GM23338 (cell line): ENCODE results near the gene ATP10B. TPM values are rescaled to one million over a fixed set of nuclear protein-coding genes. Genes with fewer than 3 reads are reported as not detected.

Experiments used
- ATAC-seq: fragments of 200-7000 bp; cut with Tn5 transposase; 3 replicates; pipeline ENCODE4 v1.9.1; 2020
- DNase-seq: peaks from one replicate; pipeline ENCODE4 v3.0.0-alpha.2; 2015; ENCODE audit warnings: low spot score
- H2AFZ ChIP-seq: fragments of 200-600 bp; sonication (generic); 2 replicates; pipeline ENCODE4 v1.8.0; 2016; ENCODE audit warnings: antibody characterized with exemption, mild to moderate bottlenecking, moderate library complexity
- H3F3A ChIP-seq: fragments of 200-600 bp; sonication (generic); replicated peaks from 2 replicates; pipeline ENCODE4 v1.8.0; 2017; ENCODE audit warnings: antibody characterized with exemption, mixed run types, low read depth
- H3K27ac ChIP-seq: fragments of 200-600 bp; sonication (generic); 2 replicates; pipeline ENCODE4 v1.6.1; 2016; ENCODE audit warnings: low read depth
- H3K27me3 ChIP-seq: fragments of 200-600 bp; sonication (generic); 2 replicates; pipeline ENCODE4 v1.8.0; 2016; ENCODE audit warnings: mild to moderate bottlenecking, mixed run types, moderate library complexity; ENCODE audit not compliant: insufficient read depth
- H3K36me3 ChIP-seq: fragments of 200-600 bp; sonication (generic); 2 replicates; pipeline ENCODE4 v1.8.0; 2016; ENCODE audit warnings: mild to moderate bottlenecking; ENCODE audit not compliant: insufficient read depth
- H3K4me1 ChIP-seq: fragments of 200-600 bp; sonication (generic); 2 replicates; pipeline ENCODE4 v1.8.0; 2016; ENCODE audit warnings: mild to moderate bottlenecking, moderate library complexity; ENCODE audit not compliant: insufficient read depth
- H3K4me2 ChIP-seq: fragments of 200-600 bp; sonication (generic); 2 replicates; pipeline ENCODE4 v1.7.1; 2017; ENCODE audit warnings: mixed run types
- H3K4me3 ChIP-seq: fragments of 200-600 bp; sonication (generic); 2 replicates; pipeline ENCODE4 v1.6.1; 2016; ENCODE audit warnings: mixed run types
- H3K79me2 ChIP-seq: fragments of 200-600 bp; sonication (generic); replicated peaks from 2 replicates; pipeline ENCODE4 v1.8.0; 2017; ENCODE audit warnings: mild to moderate bottlenecking; ENCODE audit not compliant: insufficient read depth
- H3K9me2 ChIP-seq: fragments of 200-600 bp; sonication (generic); 2 replicates; pipeline ENCODE4 v1.8.0; 2017; ENCODE audit not compliant: insufficient read depth
- H4K20me1 ChIP-seq: fragments of 200-600 bp; sonication (generic); replicated peaks from 2 replicates; pipeline ENCODE4 v1.8.0; 2017; ENCODE audit warnings: mild to moderate bottlenecking; ENCODE audit not compliant: insufficient read depth
- H3K27ac Mint-ChIP-seq: 2 replicates; pipeline ENCODE4 v1.8.0; 2020; ENCODE audit warnings: inconsistent platforms, mild to moderate bottlenecking, moderate library complexity, mixed read lengths
- H3K27me3 Mint-ChIP-seq: 3 replicates; pipeline ENCODE4 v1.8.0; 2022; ENCODE audit warnings: low read depth, mild to moderate bottlenecking, moderate library complexity, mixed read lengths, inconsistent platforms; ENCODE audit not compliant: insufficient read depth, poor library complexity
- H3K36me3 Mint-ChIP-seq: 3 replicates; pipeline ENCODE4 v1.8.0; 2021; ENCODE audit warnings: low read depth, mild to moderate bottlenecking, inconsistent platforms, moderate library complexity, mixed read lengths
- H3K4me1 Mint-ChIP-seq: 3 replicates; pipeline ENCODE4 v1.8.0; 2020; ENCODE audit warnings: mild to moderate bottlenecking, inconsistent platforms, mixed read lengths
- H3K4me3 Mint-ChIP-seq: 3 replicates; pipeline ENCODE4 v1.8.0; 2021; ENCODE audit warnings: moderate library complexity, mild to moderate bottlenecking, inconsistent platforms, mixed read lengths
- H3K9me3 Mint-ChIP-seq: 3 replicates; pipeline ENCODE4 v1.8.0; 2020; ENCODE audit warnings: moderate library complexity, mild to moderate bottlenecking, inconsistent platforms, mixed read lengths
- CREB1 ChIP-seq: fragments of 250-450 bp; sonication (Bioruptor Pico); IDR thresholded peaks from 2 replicates; pipeline ENCODE4 v1.5.0; 2020; ENCODE audit warnings: low read depth, mild to moderate bottlenecking, moderate library complexity
- ETS1 ChIP-seq: IDR thresholded peaks from 2 replicates; pipeline ENCODE4 v1.6.1; 2016; ENCODE audit warnings: antibody characterized with exemption
- EZH2 ChIP-seq: fragments of 200-600 bp; sonication (generic); IDR thresholded peaks from one replicate; pipeline ENCODE4 v1.8.0; 2017; ENCODE audit warnings: antibody characterized with exemption, mild to moderate bottlenecking, low read depth; ENCODE audit not compliant: unreplicated experiment
- EZH2phosphoT487 ChIP-seq: fragments of 200-600 bp; sonication (generic); IDR thresholded peaks from one replicate; pipeline ENCODE4 v1.8.1; 2018; ENCODE audit warnings: antibody characterized with exemption; ENCODE audit not compliant: unreplicated experiment
- JUNB ChIP-seq: IDR thresholded peaks from one replicate; pipeline ENCODE4 v1.6.1; 2016; ENCODE audit warnings: antibody characterized with exemption; ENCODE audit not compliant: unreplicated experiment
- NANOG ChIP-seq: IDR thresholded peaks from 2 replicates; pipeline ENCODE4 v1.6.1; 2016; ENCODE audit warnings: antibody characterized with exemption, borderline replicate concordance
- POLR2AphosphoS5 ChIP-seq: IDR thresholded peaks from 2 replicates; pipeline ENCODE4 v1.6.1; 2016; ENCODE audit warnings: antibody characterized with exemption, low read depth
- STAT1 ChIP-seq: IDR thresholded peaks from one replicate; pipeline ENCODE4 v1.6.1; 2016; ENCODE audit warnings: antibody characterized with exemption; ENCODE audit not compliant: unreplicated experiment
- ZNF114 ChIP-seq: fragments of 250-450 bp; sonication (Bioruptor Pico); IDR thresholded peaks from 2 replicates; pipeline ENCODE4 v1.5.0; 2020; ENCODE audit warnings: mild to moderate bottlenecking, moderate library complexity
- ZNF331 ChIP-seq: fragments of 250-450 bp; sonication (Bioruptor Pico); IDR thresholded peaks from 2 replicates; pipeline ENCODE4 v1.5.0; 2020; ENCODE audit warnings: low read depth, mild to moderate bottlenecking, moderate library complexity
- polyA plus RNA-seq: library from polyadenylated mRNA; unstranded; fragments of >200 nt; fragmentation: Nextera tagmentation; extraction: Ambion mirVana; gene quantifications from 2 replicates; pipeline ENCODE4 v1.2.1, GENCODE V29; 2016
- total RNA-seq: library from RNA; depleted of rRNA; stranded (reverse); fragments of >200 nt; shearing (Covaris generic); gene quantifications from 2 replicates; pipeline ENCODE4 v1.2.3, GENCODE V29; 2014
- TF ChIP-seq, protein P1 (sequence below), 2 experiments: fragments of 200-600 bp in 1 of 2; sonication (generic) in 1 of 2; conservative IDR thresholded peaks; 2 replicates each; pipeline versions ENCODE4 v1.5.1 to v1.6.1; 2016 to 2017; ENCODE audit warnings: antibody characterized with exemption in 2 of 2, low read depth in 2 of 2, mild to moderate bottlenecking in 2 of 2, moderate library complexity in 1 of 2
- TF ChIP-seq, protein P2 (sequence below): fragments of 250-450 bp; sonication (Bioruptor Pico); IDR thresholded peaks from 2 replicates; pipeline ENCODE4 v1.5.0; 2020; ENCODE audit warnings: mild to moderate bottlenecking, moderate library complexity

Gene ATP10B
- total and polyA plus RNA-seq, 2 experiments from 2014 or later, result 0.11 to 0.14 TPM

- H3K9me2 ChIP-seq, result no peaks in the 10 kb centered on the region
- H3K27me3 Mint-ChIP-seq, result peaks cover 2% of the 10 kb centered on the region
- H3K36me3 Mint-ChIP-seq, result no peaks in the 10 kb centered on the region
- H3K79me2 ChIP-seq, result no peaks in the 10 kb centered on the region
- no peaks in the 10 kb centered on the region for H3K4me1 Mint-ChIP-seq
- ATAC-seq (no peak), DNase-seq (no peak)
- H3F3A ChIP-seq, result no peaks in the 10 kb centered on the region
- H3K9me3 Mint-ChIP-seq, result no peaks in the 10 kb centered on the region
- H4K20me1 ChIP-seq, result no peaks in the 10 kb centered on the region
- TF ChIP-seq NANOG, result no peak
- TF ChIP-seq ZNF331, result no peak
- no peak for TF ChIP-seq POLR2AphosphoS5
- no peak for TF ChIP-seq STAT1
- no peak for TF ChIP-seq JUNB
- no peak for TF ChIP-seq ZNF114 (CRISPR knock-in tag)
- TF ChIP-seq ETS1, result no peak
- TF ChIP-seq, protein P1, sequence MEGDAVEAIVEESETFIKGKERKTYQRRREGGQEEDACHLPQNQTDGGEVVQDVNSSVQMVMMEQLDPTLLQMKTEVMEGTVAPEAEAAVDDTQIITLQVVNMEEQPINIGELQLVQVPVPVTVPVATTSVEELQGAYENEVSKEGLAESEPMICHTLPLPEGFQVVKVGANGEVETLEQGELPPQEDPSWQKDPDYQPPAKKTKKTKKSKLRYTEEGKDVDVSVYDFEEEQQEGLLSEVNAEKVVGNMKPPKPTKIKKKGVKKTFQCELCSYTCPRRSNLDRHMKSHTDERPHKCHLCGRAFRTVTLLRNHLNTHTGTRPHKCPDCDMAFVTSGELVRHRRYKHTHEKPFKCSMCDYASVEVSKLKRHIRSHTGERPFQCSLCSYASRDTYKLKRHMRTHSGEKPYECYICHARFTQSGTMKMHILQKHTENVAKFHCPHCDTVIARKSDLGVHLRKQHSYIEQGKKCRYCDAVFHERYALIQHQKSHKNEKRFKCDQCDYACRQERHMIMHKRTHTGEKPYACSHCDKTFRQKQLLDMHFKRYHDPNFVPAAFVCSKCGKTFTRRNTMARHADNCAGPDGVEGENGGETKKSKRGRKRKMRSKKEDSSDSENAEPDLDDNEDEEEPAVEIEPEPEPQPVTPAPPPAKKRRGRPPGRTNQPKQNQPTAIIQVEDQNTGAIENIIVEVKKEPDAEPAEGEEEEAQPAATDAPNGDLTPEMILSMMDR (conservative IDR thresholded peaks at IDR 0.05; ENCODE audit: low read depth in 2 of 2), result no peak
- TF ChIP-seq EZH2, result no peak
- TF ChIP-seq, protein P2, sequence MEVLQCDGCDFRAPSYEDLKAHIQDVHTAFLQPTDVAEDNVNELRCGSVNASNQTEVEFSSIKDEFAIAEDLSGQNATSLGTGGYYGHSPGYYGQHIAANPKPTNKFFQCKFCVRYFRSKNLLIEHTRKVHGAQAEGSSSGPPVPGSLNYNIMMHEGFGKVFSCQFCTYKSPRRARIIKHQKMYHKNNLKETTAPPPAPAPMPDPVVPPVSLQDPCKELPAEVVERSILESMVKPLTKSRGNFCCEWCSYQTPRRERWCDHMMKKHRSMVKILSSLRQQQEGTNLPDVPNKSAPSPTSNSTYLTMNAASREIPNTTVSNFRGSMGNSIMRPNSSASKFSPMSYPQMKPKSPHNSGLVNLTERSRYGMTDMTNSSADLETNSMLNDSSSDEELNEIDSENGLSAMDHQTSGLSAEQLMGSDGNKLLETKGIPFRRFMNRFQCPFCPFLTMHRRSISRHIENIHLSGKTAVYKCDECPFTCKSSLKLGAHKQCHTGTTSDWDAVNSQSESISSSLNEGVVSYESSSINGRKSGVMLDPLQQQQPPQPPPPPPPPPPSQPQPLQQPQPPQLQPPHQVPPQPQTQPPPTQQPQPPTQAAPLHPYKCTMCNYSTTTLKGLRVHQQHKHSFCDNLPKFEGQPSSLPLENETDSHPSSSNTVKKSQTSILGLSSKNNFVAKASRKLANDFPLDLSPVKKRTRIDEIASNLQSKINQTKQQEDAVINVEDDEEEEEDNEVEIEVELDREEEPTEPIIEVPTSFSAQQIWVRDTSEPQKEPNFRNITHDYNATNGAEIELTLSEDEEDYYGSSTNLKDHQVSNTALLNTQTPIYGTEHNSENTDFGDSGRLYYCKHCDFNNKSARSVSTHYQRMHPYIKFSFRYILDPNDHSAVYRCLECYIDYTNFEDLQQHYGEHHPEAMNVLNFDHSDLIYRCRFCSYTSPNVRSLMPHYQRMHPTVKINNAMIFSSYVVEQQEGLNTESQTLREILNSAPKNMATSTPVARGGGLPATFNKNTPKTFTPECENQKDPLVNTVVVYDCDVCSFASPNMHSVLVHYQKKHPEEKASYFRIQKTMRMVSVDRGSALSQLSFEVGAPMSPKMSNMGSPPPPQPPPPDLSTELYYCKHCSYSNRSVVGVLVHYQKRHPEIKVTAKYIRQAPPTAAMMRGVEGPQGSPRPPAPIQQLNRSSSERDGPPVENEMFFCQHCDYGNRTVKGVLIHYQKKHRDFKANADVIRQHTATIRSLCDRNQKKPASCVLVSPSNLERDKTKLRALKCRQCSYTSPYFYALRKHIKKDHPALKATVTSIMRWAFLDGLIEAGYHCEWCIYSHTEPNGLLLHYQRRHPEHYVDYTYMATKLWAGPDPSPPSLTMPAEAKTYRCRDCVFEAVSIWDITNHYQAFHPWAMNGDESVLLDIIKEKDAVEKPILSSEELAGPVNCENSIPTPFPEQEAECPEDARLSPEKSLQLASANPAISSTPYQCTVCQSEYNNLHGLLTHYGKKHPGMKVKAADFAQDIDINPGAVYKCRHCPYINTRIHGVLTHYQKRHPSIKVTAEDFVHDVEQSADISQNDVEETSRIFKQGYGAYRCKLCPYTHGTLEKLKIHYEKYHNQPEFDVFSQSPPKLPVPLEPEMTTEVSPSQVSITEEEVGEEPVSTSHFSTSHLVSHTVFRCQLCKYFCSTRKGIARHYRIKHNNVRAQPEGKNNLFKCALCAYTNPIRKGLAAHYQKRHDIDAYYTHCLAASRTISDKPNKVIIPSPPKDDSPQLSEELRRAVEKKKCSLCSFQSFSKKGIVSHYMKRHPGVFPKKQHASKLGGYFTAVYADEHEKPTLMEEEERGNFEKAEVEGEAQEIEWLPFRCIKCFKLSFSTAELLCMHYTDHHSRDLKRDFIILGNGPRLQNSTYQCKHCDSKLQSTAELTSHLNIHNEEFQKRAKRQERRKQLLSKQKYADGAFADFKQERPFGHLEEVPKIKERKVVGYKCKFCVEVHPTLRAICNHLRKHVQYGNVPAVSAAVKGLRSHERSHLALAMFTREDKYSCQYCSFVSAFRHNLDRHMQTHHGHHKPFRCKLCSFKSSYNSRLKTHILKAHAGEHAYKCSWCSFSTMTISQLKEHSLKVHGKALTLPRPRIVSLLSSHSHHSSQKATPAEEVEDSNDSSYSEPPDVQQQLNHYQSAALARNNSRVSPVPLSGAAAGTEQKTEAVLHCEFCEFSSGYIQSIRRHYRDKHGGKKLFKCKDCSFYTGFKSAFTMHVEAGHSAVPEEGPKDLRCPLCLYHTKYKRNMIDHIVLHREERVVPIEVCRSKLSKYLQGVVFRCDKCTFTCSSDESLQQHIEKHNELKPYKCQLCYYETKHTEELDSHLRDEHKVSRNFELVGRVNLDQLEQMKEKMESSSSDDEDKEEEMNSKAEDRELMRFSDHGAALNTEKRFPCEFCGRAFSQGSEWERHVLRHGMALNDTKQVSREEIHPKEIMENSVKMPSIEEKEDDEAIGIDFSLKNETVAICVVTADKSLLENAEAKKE (CRISPR knock-in tag), result no peak
- no peak for TF ChIP-seq EZH2phosphoT487
- no peak for TF ChIP-seq CREB1
- no peaks in the 10 kb centered on the region for H3K4me1 ChIP-seq
- H2AFZ ChIP-seq, result no peak overlapping the region
- H3K27ac ChIP-seq, result no peak overlapping the region
- no peak overlapping the region for H3K4me3 ChIP-seq
- H3K36me3 ChIP-seq, result no peaks in the 10 kb centered on the region
- H3K27ac Mint-ChIP-seq, result no peak overlapping the region
- H3K4me3 Mint-ChIP-seq, result no peak overlapping the region
- H3K27me3 ChIP-seq, result no peaks in the 10 kb centered on the region
- H3K4me2 ChIP-seq, result no peak overlapping the region
These were observed 295.2 kb downstream of the ATP10B start for GRCh38 chr5:160556846-160557245.
